ENCODE data around the gene ARSH. TPM values are rescaled to one million over a fixed set of nuclear protein-coding genes. Genes with fewer than 3 reads are reported as not detected.
"Not testable (repeated sequence)": the region's sequence is repeated elsewhere in the genome, so short reads cannot be mapped to it uniquely, and the experiment has no call there.

The ARSH gene
- not detected for polyA plus RNA-seq (ENCODE audit: insufficient read length in 4 of 4)

- no peak for DNase-seq (ENCODE audit: low read depth in 4 of 4, low spot score in 3 of 4)
Observed at GRCh38 chrX:3006495-3006894, at the start of gene ARSH. TSS of gene ARSH (plus strand) at chrX:3006546. CDS start at chrX:3006613, 67 bp downstream.

- DNase-seq (ENCODE audit: low read depth in 4 of 4, low spot score in 3 of 4), result no peak
Observed at GRCh38 chrX:2958199-2958598, 48.1 kb upstream of the ARSH start.

GRCh38 chrX:2960861-2961515 is 45.4 kb upstream of the ARSH start:
- DNase-seq (ENCODE audit: low read depth in 4 of 4, low spot score in 3 of 4), result no peak

- DNase-seq (ENCODE audit: low read depth in 4 of 4, low spot score in 3 of 4), result no peak
Observed at GRCh38 chrX:2962381-2962780, 44.0 kb upstream of the ARSH start.

- DNase-seq (ENCODE audit: low read depth in 4 of 4, low spot score in 3 of 4), result not testable (repeated sequence)
Observed at GRCh38 chrX:2963449-2963848, 42.9 kb upstream of the ARSH start.

GRCh38 chrX:2963992-2964794 is 42.2 kb upstream of the ARSH start:
- peak in 1 of 4 donors; percentile 37 for DNase-seq (ENCODE audit: low read depth in 4 of 4, low spot score in 3 of 4)

- no peak for DNase-seq (ENCODE audit: low read depth in 4 of 4, low spot score in 3 of 4)
Observed at GRCh38 chrX:2965965-2966364, 40.4 kb upstream of the ARSH start.

- DNase-seq (ENCODE audit: low read depth in 4 of 4, low spot score in 3 of 4), result no peak
Observed at GRCh38 chrX:2967012-2967411, 39.3 kb upstream of the ARSH start.

- no peak for DNase-seq (ENCODE audit: low read depth in 4 of 4, low spot score in 3 of 4)
Observed at GRCh38 chrX:2967584-2967983, 38.8 kb upstream of the ARSH start.

- DNase-seq (ENCODE audit: low read depth in 4 of 4, low spot score in 3 of 4), result no peak
Observed at GRCh38 chrX:2967998-2968909, 38.1 kb upstream of the ARSH start.

- no peak for DNase-seq (ENCODE audit: low read depth in 4 of 4, low spot score in 3 of 4)
Observed at GRCh38 chrX:2969021-2969420, 37.3 kb upstream of the ARSH start.

- DNase-seq (ENCODE audit: low read depth in 4 of 4, low spot score in 3 of 4), result no peak
Observed at GRCh38 chrX:2972391-2972790, 34.0 kb upstream of the ARSH start.

- DNase-seq (ENCODE audit: low read depth in 4 of 4, low spot score in 3 of 4), result no peak
Observed at GRCh38 chrX:2974961-2975360, 31.4 kb upstream of the ARSH start.

GRCh38 chrX:2978639-2979038 is 27.7 kb upstream of the ARSH start:
- not testable (repeated sequence) for DNase-seq (ENCODE audit: low read depth in 4 of 4, low spot score in 3 of 4)

GRCh38 chrX:2984342-2984741 is 22.0 kb upstream of the ARSH start:
- DNase-seq (ENCODE audit: low read depth in 4 of 4, low spot score in 3 of 4), result no peak

GRCh38 chrX:2989565-2989964 is 16.8 kb upstream of the ARSH start:
- no peak for DNase-seq (ENCODE audit: low read depth in 4 of 4, low spot score in 3 of 4)

GRCh38 chrX:3010532-3010931 is 4.2 kb downstream of the ARSH start:
- no peak for DNase-seq (ENCODE audit: low read depth in 4 of 4, low spot score in 3 of 4)

GRCh38 chrX:3017492-3017891 is 11.1 kb downstream of the ARSH start:
- no peak for DNase-seq (ENCODE audit: low read depth in 4 of 4, low spot score in 3 of 4)

- no peak for DNase-seq (ENCODE audit: low read depth in 4 of 4, low spot score in 3 of 4)
Observed at GRCh38 chrX:3024176-3024575, 17.8 kb downstream of the ARSH start.

GRCh38 chrX:3026074-3026815 is 19.9 kb downstream of the ARSH start:
- no peak for DNase-seq (ENCODE audit: low read depth in 4 of 4, low spot score in 3 of 4)
